Activated CD4-positive, alpha-beta T cell treated with anti-CD3 and anti-CD28 coated beads, Interleukin-2, Interleukin-6, amounts not matched to agents 100 ng/mL and 50 ng/mL, durations not matched to agents 16 hours and 8 hours (primary cell): ENCODE results near the gene TEX54.
"Not testable (repeated sequence)": the region's sequence is repeated elsewhere in the genome, so short reads cannot be mapped to it uniquely, and the experiment has no call there.

Experiments
- DNase-seq: peaks from one replicate; pipeline ENCODE4 v3.0.0-alpha.2; 2020

The TEX54 gene

GRCh38 chr11:62830904-62831519 lies 1.6 kb downstream of the TEX54 start:
- DNase-seq: no peak

- DNase-seq: not testable (repeated sequence)
Observed at GRCh38 chr11:62828130-62828529, 4.5 kb downstream of the TEX54 start.

GRCh38 chr11:62823677-62824076 lies 9.0 kb downstream of the TEX54 start:
- no peak for DNase-seq

- no peak for DNase-seq
Observed at GRCh38 chr11:62817129-62817528, 15.5 kb downstream of the TEX54 start.

- DNase-seq: no peak
Observed at GRCh38 chr11:62816557-62816956, 16.1 kb downstream of the TEX54 start.

- DNase-seq: no peak
Observed at GRCh38 chr11:62811659-62812058, 21.0 kb downstream of the TEX54 start.

- no peak for DNase-seq
Observed at GRCh38 chr11:62810748-62811147, 21.9 kb downstream of the TEX54 start.

GRCh38 chr11:62806611-62807121 lies 26.0 kb downstream of the TEX54 start:
- no peak for DNase-seq

GRCh38 chr11:62805961-62806441 lies 26.6 kb downstream of the TEX54 start:
- peak; percentile 47 for DNase-seq

GRCh38 chr11:62805076-62805892 lies 27.4 kb downstream of the TEX54 start, which contains the start of gene NXF1:
TSS of gene NXF1 (minus strand) at chr11:62805440. CDS start at chr11:62805356, 84 bp downstream.
- DNase-seq: peak; percentile 97

- peak; percentile 23 for DNase-seq
Observed at GRCh38 chr11:62804310-62805075, 28.1 kb downstream of the TEX54 start.

- no peak for DNase-seq
Observed at GRCh38 chr11:62801071-62801470, 31.6 kb downstream of the TEX54 start.

GRCh38 chr11:62799486-62799885 lies 33.2 kb downstream of the TEX54 start:
- DNase-seq: no peak

GRCh38 chr11:62796281-62796680 lies 36.4 kb downstream of the TEX54 start:
- no peak for DNase-seq

GRCh38 chr11:62794201-62794775 lies 38.4 kb downstream of the TEX54 start:
- no peak for DNase-seq

GRCh38 chr11:62792202-62792575 lies 40.5 kb downstream of the TEX54 start:
- DNase-seq: no peak

GRCh38 chr11:62791501-62792201 lies 41.0 kb downstream of the TEX54 start, which contains the start of gene TMEM223:
TSS of gene TMEM223 (minus strand) at chr11:62792006. CDS start at chr11:62791994, 12 bp downstream.
- DNase-seq: peak; percentile 93

GRCh38 chr11:62789576-62789975 lies 43.1 kb downstream of the TEX54 start:
- DNase-seq: no peak

- DNase-seq: peak; percentile 8
Observed at GRCh38 chr11:62788991-62789390, 43.6 kb downstream of the TEX54 start.

- peak; percentile 98 for DNase-seq
Observed at GRCh38 chr11:62787005-62787759, 45.5 kb downstream of the TEX54 start, which contains the start of gene TMEM179B. TSS of gene TMEM179B (plus strand) at chr11:62787402. CDS start at chr11:62787432, 30 bp downstream.
